ENCODE measurements around the gene PTPRM. TPM values are rescaled to one million over a fixed set of nuclear protein-coding genes. Genes with fewer than 3 reads are reported as not detected.

The PTPRM gene
- total RNA-seq, 1 donor from 2014 or later = 71.3 TPM

DNA sequence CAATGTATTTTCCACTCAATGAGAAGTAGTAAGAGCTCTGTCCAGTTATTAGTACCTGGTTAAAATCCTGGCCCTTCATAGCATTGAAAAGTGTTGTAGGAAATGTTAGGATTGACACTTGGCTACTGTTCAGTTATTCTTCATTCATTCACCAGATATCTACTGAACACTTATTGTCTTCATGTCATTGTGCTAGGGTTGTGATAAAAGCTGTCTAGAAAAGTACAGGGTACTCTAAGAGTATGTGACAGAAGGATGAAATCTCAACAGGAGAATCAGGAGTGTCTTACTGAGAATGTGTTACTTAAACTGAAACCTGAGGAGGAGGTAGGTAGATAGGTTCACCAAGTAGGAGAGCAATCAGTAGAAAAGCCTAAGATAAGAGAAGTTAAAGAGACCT, 530.3 kb downstream of the PTPRM start:
- H3K36me3 Mint-ChIP-seq = peaks cover 17% of the 10 kb centered on the region
- peaks cover 16% of the 10 kb centered on the region for H3K9me3 Mint-ChIP-seq
- H3K27me3 Mint-ChIP-seq (ENCODE audit: low read depth) = no peaks in the 10 kb centered on the region
- DNase-seq (ENCODE audit: low spot score in 2 of 2, unreplicated experiment in 2 of 2) = no peak
- H3K4me3 Mint-ChIP-seq = no peak overlapping the region
- no peaks in the 10 kb centered on the region for H3K4me1 Mint-ChIP-seq
- TF ChIP-seq, protein P1, sequence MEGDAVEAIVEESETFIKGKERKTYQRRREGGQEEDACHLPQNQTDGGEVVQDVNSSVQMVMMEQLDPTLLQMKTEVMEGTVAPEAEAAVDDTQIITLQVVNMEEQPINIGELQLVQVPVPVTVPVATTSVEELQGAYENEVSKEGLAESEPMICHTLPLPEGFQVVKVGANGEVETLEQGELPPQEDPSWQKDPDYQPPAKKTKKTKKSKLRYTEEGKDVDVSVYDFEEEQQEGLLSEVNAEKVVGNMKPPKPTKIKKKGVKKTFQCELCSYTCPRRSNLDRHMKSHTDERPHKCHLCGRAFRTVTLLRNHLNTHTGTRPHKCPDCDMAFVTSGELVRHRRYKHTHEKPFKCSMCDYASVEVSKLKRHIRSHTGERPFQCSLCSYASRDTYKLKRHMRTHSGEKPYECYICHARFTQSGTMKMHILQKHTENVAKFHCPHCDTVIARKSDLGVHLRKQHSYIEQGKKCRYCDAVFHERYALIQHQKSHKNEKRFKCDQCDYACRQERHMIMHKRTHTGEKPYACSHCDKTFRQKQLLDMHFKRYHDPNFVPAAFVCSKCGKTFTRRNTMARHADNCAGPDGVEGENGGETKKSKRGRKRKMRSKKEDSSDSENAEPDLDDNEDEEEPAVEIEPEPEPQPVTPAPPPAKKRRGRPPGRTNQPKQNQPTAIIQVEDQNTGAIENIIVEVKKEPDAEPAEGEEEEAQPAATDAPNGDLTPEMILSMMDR (IDR thresholded peaks at IDR 0.05; ENCODE audit: unreplicated experiment) = no peak
- H3K27ac Mint-ChIP-seq = no peak overlapping the region

- TF ChIP-seq, protein P1 (IDR thresholded peaks at IDR 0.05; ENCODE audit: unreplicated experiment) = no peak
- Mint-ChIP-seq H3K4me3 (no peak overlapping the region), H3K36me3 (peaks cover 22% of the 10 kb centered on the region), H3K4me1 (no peaks in the 10 kb centered on the region), H3K9me3 (peaks cover 16% of the 10 kb centered on the region), H3K27ac (no peak overlapping the region), H3K27me3 (ENCODE audit: low read depth) (no peaks in the 10 kb centered on the region)
- DNase-seq (ENCODE audit: low spot score in 2 of 2, unreplicated experiment in 2 of 2) = no peak
These were observed 530.8 kb downstream of the PTPRM start for GRCh38 chr18:8097927-8098326.

- no peak for DNase-seq (ENCODE audit: low spot score in 2 of 2, unreplicated experiment in 2 of 2)
- H3K4me1 Mint-ChIP-seq = no peaks in the 10 kb centered on the region
- peaks cover 6% of the 10 kb centered on the region for H3K9me3 Mint-ChIP-seq
- no peaks in the 10 kb centered on the region for H3K27me3 Mint-ChIP-seq (ENCODE audit: low read depth)
- no peak overlapping the region for H3K4me3 Mint-ChIP-seq
- TF ChIP-seq, protein P1 (IDR thresholded peaks at IDR 0.05; ENCODE audit: unreplicated experiment) = no peak
- H3K27ac Mint-ChIP-seq = no peak overlapping the region
- H3K36me3 Mint-ChIP-seq = peaks cover 19% of the 10 kb centered on the region
These were observed 539.5 kb downstream of the PTPRM start for GRCh38 chr18:8106603-8107002.

DNA sequence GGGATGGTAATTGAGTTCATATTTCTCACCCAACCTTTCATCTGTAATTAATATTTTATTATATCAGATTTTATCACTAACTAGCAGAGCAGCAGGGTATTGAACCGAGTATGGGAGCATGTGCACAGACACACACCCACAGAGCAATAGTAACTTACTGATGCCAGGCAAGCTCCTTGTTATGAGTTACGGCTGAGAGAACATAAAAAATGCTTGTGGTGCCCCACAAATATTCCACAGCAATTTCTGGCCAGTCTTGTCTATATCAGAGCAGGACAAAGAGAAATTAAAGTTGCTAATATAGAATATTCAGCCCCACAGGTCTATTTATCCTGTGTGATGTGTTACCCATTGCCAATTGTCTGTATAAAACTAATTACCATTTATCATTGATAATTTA, 540.3 kb downstream of the PTPRM start:
- no peaks in the 10 kb centered on the region for H3K9me3 Mint-ChIP-seq
- peaks cover 15% of the 10 kb centered on the region for H3K36me3 Mint-ChIP-seq
- no peak overlapping the region for H3K4me3 Mint-ChIP-seq
- no peak for DNase-seq (ENCODE audit: low spot score in 2 of 2, unreplicated experiment in 2 of 2)
- H3K4me1 Mint-ChIP-seq = no peaks in the 10 kb centered on the region
- TF ChIP-seq, protein P1 (IDR thresholded peaks at IDR 0.05; ENCODE audit: unreplicated experiment) = no peak
- no peaks in the 10 kb centered on the region for H3K27me3 Mint-ChIP-seq (ENCODE audit: low read depth)
- H3K27ac Mint-ChIP-seq = no peak overlapping the region

DNA sequence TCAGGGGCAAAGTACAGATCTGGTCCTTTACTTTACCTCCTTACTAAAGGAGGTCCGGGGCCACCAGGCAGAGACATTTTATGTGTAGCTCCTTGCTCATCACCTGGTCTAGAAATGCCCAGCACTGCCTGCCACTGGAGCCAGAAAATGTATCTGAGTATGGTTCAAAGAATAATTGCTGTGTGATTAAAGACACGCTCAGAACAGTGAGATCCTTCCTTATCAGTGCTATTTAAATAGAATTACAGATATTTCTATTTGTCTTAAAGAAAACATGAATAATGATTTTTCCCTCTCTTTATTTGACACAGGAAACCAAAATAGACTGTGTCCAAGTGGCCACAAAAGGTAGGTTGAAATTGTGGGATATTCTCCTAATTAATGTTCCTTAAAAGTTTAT, 547.4 kb downstream of the PTPRM start:
- no peak overlapping the region for H3K4me3 Mint-ChIP-seq

More for the DNA sequence above, 547.4 kb downstream of the PTPRM start:
- H3K4me1 Mint-ChIP-seq = no peaks in the 10 kb centered on the region
- peaks cover 4% of the 10 kb centered on the region for H3K36me3 Mint-ChIP-seq
- H3K27me3 Mint-ChIP-seq (ENCODE audit: low read depth) = no peaks in the 10 kb centered on the region
- H3K9me3 Mint-ChIP-seq = no peaks in the 10 kb centered on the region
- TF ChIP-seq, protein P1 (IDR thresholded peaks at IDR 0.05; ENCODE audit: unreplicated experiment) = no peak
- no peak overlapping the region for H3K27ac Mint-ChIP-seq
- DNase-seq (ENCODE audit: low spot score in 2 of 2, unreplicated experiment in 2 of 2) = no peak
